Panc1 (cell line): ENCODE results near the gene BTBD9. TPM values are rescaled to one million over a fixed set of nuclear protein-coding genes. Genes with fewer than 3 reads are reported as not detected.

ENCODE experiments used
- ATAC-seq: fragments of 200-7000 bp; cut with Tn5 transposase; 2 replicates; pipeline ENCODE4 v1.9.1; 2020; ENCODE audit warnings: mild to moderate bottlenecking, moderate library complexity
- BruUV-seq: library from RNA; stranded (reverse); fragments of 400-500 nt; replicated peaks from 2 replicates; lab custom pipeline; 2021; lab: Mats Ljungman, UMichigan
- CTCF ChIA-PET: fragments of 300-600 bp; sonication (Branson Sonifier 250); formaldehyde crosslinking; loops from one replicate; lab custom pipeline; 2022; ENCODE audit warnings: antibody characterized with exemption; lab: Charles Lee
- POLR2A ChIA-PET: fragments of 300-600 bp; sonication (Branson Sonifier 250); formaldehyde crosslinking; loops from one replicate; lab custom pipeline; 2022; ENCODE audit warnings: antibody characterized with exemption; lab: Charles Lee
- DNase-seq: peaks from one replicate; pipeline ENCODE4 v3.0.0-alpha.2; 2010; ENCODE audit warnings: low read depth, low spot score
- H3K27ac ChIP-seq: 2 replicates; pipeline ENCODE4 v1.5.1; 2011; ENCODE audit warnings: mild to moderate bottlenecking, low read length, inconsistent platforms
- H3K27me3 ChIP-seq: fragments of 200-500 bp; sonication (Bioruptor generic); 2 replicates; pipeline ENCODE4 v1.6.0; 2014; ENCODE audit warnings: low read length, inconsistent platforms; ENCODE audit not compliant: control insufficient read depth, insufficient read depth
- H3K36me3 ChIP-seq: fragments of 200-500 bp; sonication (Bioruptor generic); 2 replicates; pipeline ENCODE4 v1.5.1; 2014; ENCODE audit warnings: inconsistent platforms, mild to moderate bottlenecking, low read length, moderate library complexity; ENCODE audit not compliant: control insufficient read depth, insufficient read depth
- H3K4me1 ChIP-seq: 2 replicates; pipeline ENCODE4 v1.5.1; 2011; ENCODE audit warnings: inconsistent platforms, mild to moderate bottlenecking, low read length, moderate library complexity; ENCODE audit not compliant: control insufficient read depth, insufficient read depth
- H3K4me3 ChIP-seq, 2 experiments: 2 replicates each; pipeline ENCODE4 v1.5.1; 2011 to 2012; ENCODE audit warnings: low read depth in 2 of 2, low read length in 2 of 2, mild to moderate bottlenecking in 2 of 2, inconsistent platforms in 1 of 2, moderate library complexity in 1 of 2
- H3K9me3 ChIP-seq: fragments of 200-500 bp; sonication (Bioruptor generic); 2 replicates; pipeline ENCODE4 v1.5.1; 2014; ENCODE audit warnings: low read depth, mild to moderate bottlenecking, inconsistent platforms, low read length, moderate library complexity; ENCODE audit not compliant: control insufficient read depth, insufficient read depth
- POLR2AphosphoS5 ChIP-seq: IDR thresholded peaks from 2 replicates; pipeline ENCODE4 v1.6.1; 2012; ENCODE audit warnings: mild to moderate bottlenecking, low read depth, low read length, moderate library complexity
- SIN3A ChIP-seq: IDR thresholded peaks from 2 replicates; pipeline ENCODE4 v1.6.1; 2012; ENCODE audit warnings: low read depth, mild to moderate bottlenecking, low read length, moderate library complexity, borderline replicate concordance; ENCODE audit not compliant: insufficient read depth
- TCF7L2 ChIP-seq: IDR thresholded peaks from 2 replicates; pipeline ENCODE4 v1.6.1; 2011; ENCODE audit warnings: mild to moderate bottlenecking, low read depth, low read length, inconsistent platforms
- in situ Hi-C: cut with HindIII; loops from 2 replicates; pipeline ENCODE4 v1.10.0; 2016; ENCODE audit warnings: low sequenced_read_pairs, low pct_unique_long_range_greater_than_20kb
- intact Hi-C: fragments of 100-400 bp; cut with micrococcal nuclease; formaldehyde crosslinking; loops from one replicate; pipeline ENCODE4 v1.10.0; 2022; ENCODE audit not compliant: unreplicated experiment
- total RNA-seq: library from RNA; stranded (reverse); gene quantifications from one replicate; pipeline ENCODE4 v1.2.1, GENCODE V29; 2021; ENCODE audit not compliant: unreplicated experiment
- TF ChIP-seq, protein P1 (sequence below), 2 experiments: IDR thresholded peaks; 2 replicates each; pipeline ENCODE4 v1.6.1; 2011 to 2012; ENCODE audit warnings: low read depth in 2 of 2, control low read depth in 1 of 2, low read length in 1 of 2, mild to moderate bottlenecking in 1 of 2, moderate library complexity in 1 of 2; ENCODE audit not compliant: insufficient read depth in 1 of 2
- TF ChIP-seq, protein P2 (sequence below): fragments of 450-650 bp; IDR thresholded peaks from 2 replicates; pipeline ENCODE4 v1.5.1; 2017; ENCODE audit warnings: mild to moderate bottlenecking

The BTBD9 gene
- total RNA-seq, 1 experiment from 2014 or later, result 12.8 TPM

DNA sequence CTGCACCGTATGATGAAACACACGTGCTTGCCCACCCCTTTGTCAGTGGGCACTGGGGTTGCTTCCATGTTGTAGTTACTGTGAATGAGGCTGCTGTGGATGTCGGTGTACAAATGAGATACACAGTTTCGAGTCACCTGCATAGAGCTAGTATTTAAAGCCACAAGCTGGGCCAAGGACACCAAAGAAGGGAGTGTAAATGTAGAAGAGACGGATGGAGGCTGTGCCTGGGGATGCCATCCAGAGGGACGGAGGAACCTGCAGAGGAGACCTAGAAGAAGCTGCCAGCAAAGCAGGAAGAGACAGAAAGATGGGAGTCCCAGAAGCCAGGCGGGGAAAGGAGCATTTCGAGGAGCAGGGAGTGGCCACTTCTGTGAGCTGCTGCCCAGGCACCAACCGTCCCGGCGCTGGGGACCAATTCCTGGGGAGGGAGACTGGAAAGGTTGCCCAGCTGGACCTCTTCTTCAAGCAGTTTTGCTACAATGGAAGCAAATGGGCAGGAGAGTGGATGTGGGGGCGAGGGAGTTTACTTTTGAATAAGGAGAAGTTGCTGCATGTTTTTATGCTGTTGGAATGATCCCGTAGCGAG is 480.9 kb downstream of the BTBD9 start:
- in situ Hi-C loops (no loop called here), intact Hi-C loops (no loop called here)
- TF ChIP-seq, protein P1, sequence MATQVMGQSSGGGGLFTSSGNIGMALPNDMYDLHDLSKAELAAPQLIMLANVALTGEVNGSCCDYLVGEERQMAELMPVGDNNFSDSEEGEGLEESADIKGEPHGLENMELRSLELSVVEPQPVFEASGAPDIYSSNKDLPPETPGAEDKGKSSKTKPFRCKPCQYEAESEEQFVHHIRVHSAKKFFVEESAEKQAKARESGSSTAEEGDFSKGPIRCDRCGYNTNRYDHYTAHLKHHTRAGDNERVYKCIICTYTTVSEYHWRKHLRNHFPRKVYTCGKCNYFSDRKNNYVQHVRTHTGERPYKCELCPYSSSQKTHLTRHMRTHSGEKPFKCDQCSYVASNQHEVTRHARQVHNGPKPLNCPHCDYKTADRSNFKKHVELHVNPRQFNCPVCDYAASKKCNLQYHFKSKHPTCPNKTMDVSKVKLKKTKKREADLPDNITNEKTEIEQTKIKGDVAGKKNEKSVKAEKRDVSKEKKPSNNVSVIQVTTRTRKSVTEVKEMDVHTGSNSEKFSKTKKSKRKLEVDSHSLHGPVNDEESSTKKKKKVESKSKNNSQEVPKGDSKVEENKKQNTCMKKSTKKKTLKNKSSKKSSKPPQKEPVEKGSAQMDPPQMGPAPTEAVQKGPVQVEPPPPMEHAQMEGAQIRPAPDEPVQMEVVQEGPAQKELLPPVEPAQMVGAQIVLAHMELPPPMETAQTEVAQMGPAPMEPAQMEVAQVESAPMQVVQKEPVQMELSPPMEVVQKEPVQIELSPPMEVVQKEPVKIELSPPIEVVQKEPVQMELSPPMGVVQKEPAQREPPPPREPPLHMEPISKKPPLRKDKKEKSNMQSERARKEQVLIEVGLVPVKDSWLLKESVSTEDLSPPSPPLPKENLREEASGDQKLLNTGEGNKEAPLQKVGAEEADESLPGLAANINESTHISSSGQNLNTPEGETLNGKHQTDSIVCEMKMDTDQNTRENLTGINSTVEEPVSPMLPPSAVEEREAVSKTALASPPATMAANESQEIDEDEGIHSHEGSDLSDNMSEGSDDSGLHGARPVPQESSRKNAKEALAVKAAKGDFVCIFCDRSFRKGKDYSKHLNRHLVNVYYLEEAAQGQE (IDR thresholded peaks at IDR 0.05; ENCODE audit: insufficient read depth in 1 of 2, low read depth in 2 of 2, low read length in 1 of 2), result no peak
- TF ChIP-seq, protein P2, sequence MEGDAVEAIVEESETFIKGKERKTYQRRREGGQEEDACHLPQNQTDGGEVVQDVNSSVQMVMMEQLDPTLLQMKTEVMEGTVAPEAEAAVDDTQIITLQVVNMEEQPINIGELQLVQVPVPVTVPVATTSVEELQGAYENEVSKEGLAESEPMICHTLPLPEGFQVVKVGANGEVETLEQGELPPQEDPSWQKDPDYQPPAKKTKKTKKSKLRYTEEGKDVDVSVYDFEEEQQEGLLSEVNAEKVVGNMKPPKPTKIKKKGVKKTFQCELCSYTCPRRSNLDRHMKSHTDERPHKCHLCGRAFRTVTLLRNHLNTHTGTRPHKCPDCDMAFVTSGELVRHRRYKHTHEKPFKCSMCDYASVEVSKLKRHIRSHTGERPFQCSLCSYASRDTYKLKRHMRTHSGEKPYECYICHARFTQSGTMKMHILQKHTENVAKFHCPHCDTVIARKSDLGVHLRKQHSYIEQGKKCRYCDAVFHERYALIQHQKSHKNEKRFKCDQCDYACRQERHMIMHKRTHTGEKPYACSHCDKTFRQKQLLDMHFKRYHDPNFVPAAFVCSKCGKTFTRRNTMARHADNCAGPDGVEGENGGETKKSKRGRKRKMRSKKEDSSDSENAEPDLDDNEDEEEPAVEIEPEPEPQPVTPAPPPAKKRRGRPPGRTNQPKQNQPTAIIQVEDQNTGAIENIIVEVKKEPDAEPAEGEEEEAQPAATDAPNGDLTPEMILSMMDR, result no peak
- no peak for TF ChIP-seq POLR2AphosphoS5
- no peak for TF ChIP-seq SIN3A
- no peak for TF ChIP-seq TCF7L2
- no peak for ATAC-seq
- H3K27me3 ChIP-seq, result no peaks in the 10 kb centered on the region
- no peaks in the 10 kb centered on the region for H3K9me3 ChIP-seq
- no peaks in the 10 kb centered on the region; the same call in 1 of the 2 replicates for H3K36me3 ChIP-seq
- no peak overlapping the region for H3K4me3 ChIP-seq
- BruUV-seq, result no TSS peak
- H3K4me1 ChIP-seq, result peaks cover 5% of the 10 kb centered on the region; the same call in 1 of the 2 replicates
- H3K27ac ChIP-seq, result no peak overlapping the region
- POLR2A ChIA-PET, result interaction anchor here (0.6 kb wide), 1 partner anchor 58 kb away, joined by 3 read pairs; no protein-coding TSS in a partner anchor
- DNase-seq, result no peak
- CTCF ChIA-PET, result no interaction called here

DNA sequence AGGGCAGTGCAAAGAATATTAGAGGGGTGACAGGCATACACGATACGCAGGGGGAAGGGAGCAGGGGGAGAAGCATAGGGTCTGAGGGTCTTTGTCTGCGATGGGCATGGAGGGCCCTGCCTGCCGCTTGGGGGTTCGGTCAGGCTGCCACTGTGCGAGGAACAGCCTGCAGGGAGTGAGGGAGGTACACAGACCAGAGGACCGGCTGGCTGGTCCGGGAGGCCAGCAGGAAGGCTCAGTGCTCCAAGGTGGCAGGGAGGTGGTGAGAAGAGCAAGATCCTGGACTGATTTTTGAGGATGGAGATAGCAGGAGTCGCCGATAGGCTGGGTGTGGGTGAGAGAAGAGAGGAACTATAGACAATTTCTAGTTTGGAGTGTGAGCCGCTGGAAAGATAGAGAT is 481.8 kb downstream of the BTBD9 start:
- BruUV-seq, result no TSS peak
- no peak for DNase-seq
- Histone ChIP-seq H3K9me3 (no peaks in the 10 kb centered on the region), H3K27ac (no peak overlapping the region), H3K4me3 (no peak overlapping the region), H3K36me3 (no peaks in the 10 kb centered on the region; the same call in 1 of the 2 replicates), H3K27me3 (no peaks in the 10 kb centered on the region), H3K4me1 (peaks cover 5% of the 10 kb centered on the region; the same call in 1 of the 2 replicates)
- intact Hi-C loops, result no loop called here
- CTCF ChIA-PET, result no interaction called here
- in situ Hi-C loops, result no loop called here
- TF ChIP-seq, protein P2, result no peak
- TF ChIP-seq SIN3A (no peak), POLR2AphosphoS5 (no peak), TCF7L2 (no peak)
- TF ChIP-seq, protein P1 (IDR thresholded peaks at IDR 0.05; ENCODE audit: insufficient read depth in 1 of 2, low read depth in 2 of 2, low read length in 1 of 2), result no peak
- POLR2A ChIA-PET, result interaction anchor here (0.7 kb wide), 1 partner anchor 75 kb away, joined by 5 read pairs; no protein-coding TSS in a partner anchor
- no peak for ATAC-seq
